ENCODE results near the gene DPEP2. TPM values are rescaled to one million over a fixed set of nuclear protein-coding genes. Genes with fewer than 3 reads are reported as not detected.
"Not testable (repeated sequence)": the region's sequence is repeated elsewhere in the genome, so short reads cannot be mapped to it uniquely, and the experiment has no call there.

The DPEP2 gene
- total RNA-seq, 1 donor from 2014 or later = 1.0 TPM

DNA sequence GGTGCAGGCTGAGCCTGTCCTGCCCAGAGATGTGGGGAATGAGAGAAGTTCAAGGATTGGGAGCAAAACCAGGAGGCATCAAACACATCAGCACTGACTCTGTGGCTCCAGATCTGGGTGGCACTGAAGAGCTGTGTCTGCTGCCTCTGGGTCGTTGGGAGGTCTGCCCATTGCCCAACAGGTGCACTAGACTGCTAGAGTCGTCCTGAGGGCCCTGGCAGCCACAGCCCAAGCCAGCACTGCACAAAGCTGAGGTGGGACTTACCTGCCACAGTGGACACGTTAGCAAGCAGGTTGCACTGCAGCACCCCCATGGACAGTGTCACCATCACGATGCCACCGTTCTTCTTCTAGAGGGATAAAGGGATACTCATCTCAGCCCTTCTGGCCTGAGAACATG, 22.3 kb downstream of the DPEP2 start:
- peaks cover 2% of the 10 kb centered on the region for H3K27me3 Mint-ChIP-seq (ENCODE audit: unreplicated experiment)
- H3K27ac Mint-ChIP-seq (ENCODE audit: unreplicated experiment) = no peak overlapping the region
- no peaks in the 10 kb centered on the region for H3K9me3 Mint-ChIP-seq (ENCODE audit: unreplicated experiment)
- H3K4me1 Mint-ChIP-seq (ENCODE audit: unreplicated experiment) = no peaks in the 10 kb centered on the region
- TF ChIP-seq, protein P1, sequence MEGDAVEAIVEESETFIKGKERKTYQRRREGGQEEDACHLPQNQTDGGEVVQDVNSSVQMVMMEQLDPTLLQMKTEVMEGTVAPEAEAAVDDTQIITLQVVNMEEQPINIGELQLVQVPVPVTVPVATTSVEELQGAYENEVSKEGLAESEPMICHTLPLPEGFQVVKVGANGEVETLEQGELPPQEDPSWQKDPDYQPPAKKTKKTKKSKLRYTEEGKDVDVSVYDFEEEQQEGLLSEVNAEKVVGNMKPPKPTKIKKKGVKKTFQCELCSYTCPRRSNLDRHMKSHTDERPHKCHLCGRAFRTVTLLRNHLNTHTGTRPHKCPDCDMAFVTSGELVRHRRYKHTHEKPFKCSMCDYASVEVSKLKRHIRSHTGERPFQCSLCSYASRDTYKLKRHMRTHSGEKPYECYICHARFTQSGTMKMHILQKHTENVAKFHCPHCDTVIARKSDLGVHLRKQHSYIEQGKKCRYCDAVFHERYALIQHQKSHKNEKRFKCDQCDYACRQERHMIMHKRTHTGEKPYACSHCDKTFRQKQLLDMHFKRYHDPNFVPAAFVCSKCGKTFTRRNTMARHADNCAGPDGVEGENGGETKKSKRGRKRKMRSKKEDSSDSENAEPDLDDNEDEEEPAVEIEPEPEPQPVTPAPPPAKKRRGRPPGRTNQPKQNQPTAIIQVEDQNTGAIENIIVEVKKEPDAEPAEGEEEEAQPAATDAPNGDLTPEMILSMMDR (IDR thresholded peaks at IDR 0.05; ENCODE audit: unreplicated experiment) = no peak
- H3K4me3 Mint-ChIP-seq (ENCODE audit: unreplicated experiment) = no peak overlapping the region
- DNase-seq (ENCODE audit: low spot score) = no peak
- H3K36me3 Mint-ChIP-seq (ENCODE audit: low read depth, unreplicated experiment) = no peaks in the 10 kb centered on the region

DNA sequence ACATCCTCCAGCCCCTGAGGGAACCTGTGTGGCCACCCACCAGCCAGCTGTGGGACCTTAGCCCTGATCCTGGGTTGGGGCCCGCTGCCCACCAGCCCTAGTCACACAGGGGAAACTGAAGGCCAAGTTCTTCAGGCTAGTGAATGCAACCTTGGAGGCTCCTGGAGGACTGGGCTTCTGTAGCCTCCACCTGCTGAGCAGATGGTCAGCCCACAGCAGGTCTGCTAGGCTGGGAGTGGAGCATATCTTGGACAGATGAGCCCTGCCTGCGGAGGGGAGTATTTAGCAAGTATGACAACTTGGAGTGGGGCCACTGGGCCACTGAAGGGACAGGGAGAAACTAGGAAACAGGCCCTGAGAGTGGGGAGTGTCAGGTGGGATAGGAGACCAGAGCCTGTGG, 23.1 kb downstream of the DPEP2 start:
- Mint-ChIP-seq H3K9me3 (ENCODE audit: unreplicated experiment) (no peaks in the 10 kb centered on the region), H3K27ac (ENCODE audit: unreplicated experiment) (no peak overlapping the region), H3K4me3 (ENCODE audit: unreplicated experiment) (no peak overlapping the region), H3K36me3 (ENCODE audit: low read depth, unreplicated experiment) (no peaks in the 10 kb centered on the region), H3K27me3 (ENCODE audit: unreplicated experiment) (peaks cover 2% of the 10 kb centered on the region), H3K4me1 (ENCODE audit: unreplicated experiment) (no peaks in the 10 kb centered on the region)
- no peak for DNase-seq (ENCODE audit: low spot score)
- TF ChIP-seq, protein P1 (IDR thresholded peaks at IDR 0.05; ENCODE audit: unreplicated experiment) = no peak

- no peaks in the 10 kb centered on the region for H3K36me3 Mint-ChIP-seq (ENCODE audit: low read depth, unreplicated experiment)
- H3K27ac Mint-ChIP-seq (ENCODE audit: unreplicated experiment) = no peak overlapping the region
- TF ChIP-seq, protein P1 (IDR thresholded peaks at IDR 0.05; ENCODE audit: unreplicated experiment) = no peak
- DNase-seq (ENCODE audit: low spot score) = no peak
- no peak overlapping the region for H3K4me3 Mint-ChIP-seq (ENCODE audit: unreplicated experiment)
- H3K4me1 Mint-ChIP-seq (ENCODE audit: unreplicated experiment) = no peaks in the 10 kb centered on the region
- H3K27me3 Mint-ChIP-seq (ENCODE audit: unreplicated experiment) = peaks cover 2% of the 10 kb centered on the region
- no peaks in the 10 kb centered on the region for H3K9me3 Mint-ChIP-seq (ENCODE audit: unreplicated experiment)
Measured at GRCh38 chr16:67975321-67976105, 23.8 kb downstream of the DPEP2 start.

- H3K36me3 Mint-ChIP-seq (ENCODE audit: low read depth, unreplicated experiment); DNase-seq (ENCODE audit: low spot score); H3K4me1 Mint-ChIP-seq (ENCODE audit: unreplicated experiment); H3K4me3 Mint-ChIP-seq (ENCODE audit: unreplicated experiment); H3K9me3 Mint-ChIP-seq (ENCODE audit: unreplicated experiment); H3K27ac Mint-ChIP-seq (ENCODE audit: unreplicated experiment): not testable (repeated sequence)
- H3K27me3 Mint-ChIP-seq (ENCODE audit: unreplicated experiment) = peaks cover 15% of the 10 kb centered on the region
Measured at GRCh38 chr16:67972285-67972684, 27.0 kb downstream of the DPEP2 start.

- H3K4me3 Mint-ChIP-seq (ENCODE audit: unreplicated experiment) = no peak overlapping the region
- H3K27me3 Mint-ChIP-seq (ENCODE audit: unreplicated experiment) = peaks cover 16% of the 10 kb centered on the region
- H3K27ac Mint-ChIP-seq (ENCODE audit: unreplicated experiment) = no peak overlapping the region
- peaks cover 16% of the 10 kb centered on the region for H3K4me1 Mint-ChIP-seq (ENCODE audit: unreplicated experiment)
- TF ChIP-seq, protein P1 (IDR thresholded peaks at IDR 0.05; ENCODE audit: unreplicated experiment) = no peak
- H3K9me3 Mint-ChIP-seq (ENCODE audit: unreplicated experiment) = no peaks in the 10 kb centered on the region
- DNase-seq (ENCODE audit: low spot score) = no peak
- H3K36me3 Mint-ChIP-seq (ENCODE audit: low read depth, unreplicated experiment) = peaks cover 3% of the 10 kb centered on the region
Measured at GRCh38 chr16:67971111-67971510, 28.2 kb downstream of the DPEP2 start.

Data from endothelial cell (in vitro differentiated cells).